Natural killer cell (primary cell): ENCODE data around the gene PTGIS. TPM values are rescaled to one million over a fixed set of nuclear protein-coding genes. Genes with fewer than 3 reads are reported as not detected.

ENCODE experiments used
- ATAC-seq, 3 donors: fragments of 150-1000 bp in 2 of 3; fragments of 200-7000 bp in 1 of 3; cut with Tn5 transposase; 1 replicate in 1 of 3; 2 replicates in 2 of 3; pipeline ENCODE4 v1.10.0; 2021; ENCODE audit warnings: mild to moderate bottlenecking in 2 of 3, moderate library complexity in 2 of 3
- DNase-seq, 2 donors: peaks; one replicate each; pipeline versions ENCODE4 v3.0.0 to v3.0.0-alpha.2; 2013 to 2021; ENCODE audit warnings: mixed read lengths in 1 of 2
- H3K27ac ChIP-seq: one replicate; pipeline ENCODE4 v1.5.1; 2013; ENCODE audit warnings: mild to moderate bottlenecking, low read length
- H3K27me3 ChIP-seq: one replicate; pipeline ENCODE4 v1.6.1; 2013; ENCODE audit warnings: low read length; ENCODE audit not compliant: control insufficient read depth, insufficient read depth
- H3K36me3 ChIP-seq: one replicate; pipeline ENCODE4 v1.6.1; 2013; ENCODE audit warnings: low read length; ENCODE audit not compliant: control insufficient read depth, insufficient read depth
- H3K4me1 ChIP-seq: one replicate; pipeline ENCODE4 v1.6.1; 2013; ENCODE audit warnings: low read length; ENCODE audit not compliant: control insufficient read depth, insufficient read depth
- H3K4me3 ChIP-seq: one replicate; pipeline ENCODE4 v1.5.1; 2013; ENCODE audit warnings: low read length
- H3K9me3 ChIP-seq: one replicate; pipeline ENCODE4 v1.6.1; 2013; ENCODE audit warnings: low read length; ENCODE audit not compliant: control insufficient read depth, insufficient read depth
- H3K27ac Mint-ChIP-seq, 2 donors: one replicate each; pipeline ENCODE4 v1.8.0; 2022; ENCODE audit warnings: mild to moderate bottlenecking in 2 of 2, mixed read lengths in 2 of 2, moderate library complexity in 1 of 2
- H3K27me3 Mint-ChIP-seq, 2 donors: one replicate each; pipeline ENCODE4 v1.8.0; 2022; ENCODE audit warnings: low read depth in 2 of 2, mixed read lengths in 2 of 2
- H3K36me3 Mint-ChIP-seq: one replicate; pipeline ENCODE4 v1.8.0; 2022; ENCODE audit warnings: mixed read lengths
- H3K4me1 Mint-ChIP-seq, 2 donors: one replicate each; pipeline ENCODE4 v1.8.0; 2022; ENCODE audit warnings: mixed read lengths in 2 of 2
- H3K4me3 Mint-ChIP-seq: one replicate; pipeline ENCODE4 v1.8.0; 2022; ENCODE audit warnings: mild to moderate bottlenecking, moderate library complexity, mixed read lengths
- H3K9me3 Mint-ChIP-seq, 2 donors: one replicate each; pipeline ENCODE4 v1.8.0; 2022; ENCODE audit warnings: mixed read lengths in 2 of 2
- CTCF ChIP-seq: fragments of 200-600 bp; IDR thresholded peaks from one replicate; pipeline ENCODE4 v1.8.0; 2022; ENCODE audit warnings: antibody characterized with exemption
- WGBS: methylation state at CpG from one replicate; pipeline ENCODE4 v1.1.7; 2013; ENCODE audit warnings: missing lambda C conversion rate; ENCODE audit not compliant: insufficient coverage; 5-methylcytosine and 5-hydroxymethylcytosine counted together
- intact Hi-C: fragments of 100-400 bp; cut with micrococcal nuclease; formaldehyde crosslinking; loops from one replicate; pipeline ENCODE4 v1.14.2; 2022
- total RNA-seq, 4 donors: library from RNA; stranded (reverse); fragments of 120-200 nt in 1 of 4; gene quantifications; one replicate each; pipeline versions ENCODE4 v1.2.3 to v1.2.4, GENCODE V29; 2013 to 2022

The PTGIS gene
- total RNA-seq, 3 donors from 2014 or later (not counting 1 experiment from before 2014, with no cell fraction given), result not detected

- Histone ChIP-seq H3K4me3 (no peak overlapping the region), H3K4me1 (peaks cover 17% of the 10 kb centered on the region), H3K27ac (no peak overlapping the region), H3K9me3 (peaks cover 3% of the 10 kb centered on the region), H3K27me3 (peaks cover 21% of the 10 kb centered on the region), H3K36me3 (no peaks in the 10 kb centered on the region)
- intact Hi-C loops, result no loop called here
- Mint-ChIP-seq H3K4me3 (no peak overlapping the region), H3K27ac (no peak overlapping the region), H3K9me3 (peaks cover 0 to 3% of the 10 kb centered on the region in 2 donors), H3K4me1 (peaks cover 13% of the 10 kb centered on the region in 2 donors), H3K36me3 (no peaks in the 10 kb centered on the region), H3K27me3 (peaks cover 39 to 45% of the 10 kb centered on the region in 2 donors)
- WGBS, result 85% methylated on average over 6 of the region's 6 CpGs
- DNase-seq, result no peak
- no peak for TF ChIP-seq CTCF
- ATAC-seq, result no peak
Observed at GRCh38 chr20:49479785-49480184, 88.2 kb downstream of the PTGIS start.

- no peak for TF ChIP-seq CTCF
- 72% methylated on average over 5 of the region's 5 CpGs for WGBS
- Histone ChIP-seq H3K27me3 (peaks cover 16% of the 10 kb centered on the region), H3K4me3 (no peak overlapping the region), H3K4me1 (peaks cover 13% of the 10 kb centered on the region), H3K36me3 (no peaks in the 10 kb centered on the region), H3K27ac (no peak overlapping the region), H3K9me3 (peaks cover 3% of the 10 kb centered on the region)
- H3K27ac Mint-ChIP-seq, result no peak overlapping the region
- intact Hi-C loops, result no loop called here
- peaks cover 0 to 3% of the 10 kb centered on the region in 2 donors for H3K9me3 Mint-ChIP-seq
- no peak overlapping the region for H3K4me3 Mint-ChIP-seq
- H3K36me3 Mint-ChIP-seq, result no peaks in the 10 kb centered on the region
- no peak for ATAC-seq
- peaks cover 6% of the 10 kb centered on the region in 2 donors for H3K4me1 Mint-ChIP-seq
- H3K27me3 Mint-ChIP-seq, result peaks cover 34 to 45% of the 10 kb centered on the region in 2 donors
- no peak for DNase-seq
Observed at GRCh38 chr20:49478754-49479689, 88.9 kb downstream of the PTGIS start.

- intact Hi-C loops, result no loop called here
- DNase-seq, result no peak
- H3K4me3 Mint-ChIP-seq, result no peak overlapping the region
- peaks cover 35 to 45% of the 10 kb centered on the region in 2 donors for H3K27me3 Mint-ChIP-seq
- H3K36me3 ChIP-seq, result no peaks in the 10 kb centered on the region
- no peaks in the 10 kb centered on the region for H3K36me3 Mint-ChIP-seq
- no peak overlapping the region for H3K27ac Mint-ChIP-seq
- 68% methylated on average over 6 of the region's 7 CpGs for WGBS
- no peak overlapping the region for H3K4me3 ChIP-seq
- peaks cover 12% of the 10 kb centered on the region for H3K27me3 ChIP-seq
- H3K4me1 ChIP-seq, result peaks cover 8% of the 10 kb centered on the region
- no peak overlapping the region for H3K27ac ChIP-seq
- H3K4me1 Mint-ChIP-seq, result peaks cover 6% of the 10 kb centered on the region in 2 donors
- ATAC-seq, result no peak
- H3K9me3 ChIP-seq, result peaks cover 3% of the 10 kb centered on the region
- no peak for TF ChIP-seq CTCF
- peaks cover 0 to 3% of the 10 kb centered on the region in 2 donors for H3K9me3 Mint-ChIP-seq
Observed at GRCh38 chr20:49478266-49478665, 89.7 kb downstream of the PTGIS start.
